Fibroblast of the aortic adventitia (primary cell): ENCODE measurements around the gene MAPKAP1. TPM values are rescaled to one million over a fixed set of nuclear protein-coding genes. Genes with fewer than 3 reads are reported as not detected.
"Not testable (repeated sequence)": the region's sequence is repeated elsewhere in the genome, so short reads cannot be mapped to it uniquely, and the experiment has no call there.

ENCODE experiments used
- DNase-seq: peaks from one replicate; pipeline ENCODE4 v3.0.0-alpha.2; 2010; ENCODE audit warnings: low read depth
- H3K4me3 ChIP-seq: 2 replicates; pipeline ENCODE4 v1.5.1; 2011; ENCODE audit warnings: low read depth, mild to moderate bottlenecking, control low read depth, low read length, moderate library complexity
- CTCF ChIP-seq: IDR thresholded peaks from 2 replicates; pipeline ENCODE4 v1.5.1; 2011; ENCODE audit warnings: mild to moderate bottlenecking, low read length, control low read depth, inconsistent platforms; ENCODE audit not compliant: insufficient read depth
- total RNA-seq: library from RNA; depleted of rRNA; stranded (reverse); fragments of >200 nt; gene quantifications from 2 replicates; pipeline ENCODE4 v1.2.3, GENCODE V29; 2012; ENCODE audit warnings: low replicate concordance

MAPKAP1 gene
- total RNA-seq, 1 donor = 90.6 TPM

GRCh38 chr9:125701351-125701750, 5.7 kb downstream of the MAPKAP1 start:
- TF ChIP-seq CTCF = no peak
- peak; percentile 31 for DNase-seq
- no peak overlapping the region for H3K4me3 ChIP-seq

- TF ChIP-seq CTCF = no peak
- peak; percentile 26 for DNase-seq
- H3K4me3 ChIP-seq = no peak overlapping the region
Measured at GRCh38 chr9:125700791-125701190, 6.2 kb downstream of the MAPKAP1 start.

- H3K4me3 ChIP-seq = no peak overlapping the region
- no peak for TF ChIP-seq CTCF
- DNase-seq = no peak
Measured at GRCh38 chr9:125699870-125700269, 7.1 kb downstream of the MAPKAP1 start.

- H3K4me3 ChIP-seq = no peak overlapping the region
- no peak for TF ChIP-seq CTCF
- no peak for DNase-seq
Measured at GRCh38 chr9:125696106-125696647, 10.8 kb downstream of the MAPKAP1 start.

- not testable (repeated sequence) for H3K4me3 ChIP-seq, DNase-seq
Measured at GRCh38 chr9:125695548-125695947, 11.5 kb downstream of the MAPKAP1 start.

GRCh38 chr9:125694478-125694877, 12.5 kb downstream of the MAPKAP1 start:
- TF ChIP-seq CTCF = no peak
- no peak for DNase-seq
- no peak overlapping the region for H3K4me3 ChIP-seq

- DNase-seq, H3K4me3 ChIP-seq: not testable (repeated sequence)
Measured at GRCh38 chr9:125693492-125693891, 13.5 kb downstream of the MAPKAP1 start.

GRCh38 chr9:125691869-125692268, 15.1 kb downstream of the MAPKAP1 start:
- H3K4me3 ChIP-seq = no peak overlapping the region
- TF ChIP-seq CTCF = no peak
- no peak for DNase-seq
